Smooth muscle cell (in vitro differentiated cells): Measurements from ENCODE around the gene RPS8. TPM values are rescaled to one million over a fixed set of nuclear protein-coding genes. Genes with fewer than 3 reads are reported as not detected.

Experiments used
- DNase-seq: peaks from one replicate; lab custom pipeline; 2025; ENCODE audit not compliant: unreplicated experiment; lab: John Stamatoyannopoulos, UW
- H2AFZ ChIP-seq: fragments of 200-600 bp; sonication (generic); 2 replicates; pipeline ENCODE4 v1.6.0; 2016; ENCODE audit warnings: antibody characterized with exemption, low read depth, mild to moderate bottlenecking
- H3F3A ChIP-seq: fragments of 200-600 bp; sonication (generic); 2 replicates; pipeline ENCODE4 v1.6.0; 2017; ENCODE audit warnings: antibody characterized with exemption, low read depth
- H3K27ac ChIP-seq: fragments of 200-600 bp; sonication (generic); 2 replicates; pipeline ENCODE4 v1.5.1; 2016; ENCODE audit warnings: low read depth, mild to moderate bottlenecking
- H3K27me3 ChIP-seq: fragments of 200-600 bp; sonication (generic); 2 replicates; pipeline ENCODE4 v1.6.1; 2016; ENCODE audit warnings: low read depth, mild to moderate bottlenecking
- H3K36me3 ChIP-seq: fragments of 200-600 bp; sonication (generic); 2 replicates; pipeline ENCODE4 v1.5.1; 2016; ENCODE audit warnings: low read depth
- H3K4me1 ChIP-seq: fragments of 200-600 bp; sonication (generic); 2 replicates; pipeline ENCODE4 v1.5.1; 2016; ENCODE audit warnings: low read depth
- H3K4me2 ChIP-seq: fragments of 200-600 bp; sonication (generic); 2 replicates; pipeline ENCODE4 v1.6.0; 2016; ENCODE audit warnings: mild to moderate bottlenecking
- H3K4me3 ChIP-seq: fragments of 200-600 bp; sonication (generic); 2 replicates; pipeline ENCODE4 v1.5.1; 2016; ENCODE audit warnings: mild to moderate bottlenecking
- H3K79me2 ChIP-seq: fragments of 200-600 bp; sonication (generic); 2 replicates; pipeline ENCODE4 v1.6.0; 2016; ENCODE audit warnings: low read depth, mild to moderate bottlenecking
- H3K9ac ChIP-seq: fragments of 200-600 bp; sonication (generic); 2 replicates; pipeline ENCODE4 v1.6.0; 2016; ENCODE audit warnings: low read depth
- H3K9me3 ChIP-seq: fragments of 200-600 bp; sonication (generic); replicated peaks from 2 replicates; pipeline ENCODE4 v1.5.1; 2016; ENCODE audit warnings: low read depth
- H4K20me1 ChIP-seq: fragments of 200-600 bp; sonication (generic); 2 replicates; pipeline ENCODE4 v1.6.0; 2016; ENCODE audit warnings: low read depth
- CTCF ChIP-seq: fragments of 200-600 bp; sonication (generic); IDR thresholded peaks from 2 replicates; pipeline ENCODE4 v1.5.1; 2017; ENCODE audit warnings: borderline replicate concordance, mild to moderate bottlenecking, antibody characterized with exemption; ENCODE audit not compliant: insufficient read depth, poor library complexity, severe bottlenecking
- WGBS: methylation state at CpG from one replicate; pipeline ENCODE4 v1.1.7; 2016; ENCODE audit warnings: low lambda C conversion rate; 5-methylcytosine and 5-hydroxymethylcytosine counted together
- polyA plus RNA-seq: library from polyadenylated mRNA; unstranded; fragments of >200 nt; fragmentation: Nextera tagmentation; extraction: Ambion mirVana; gene quantifications from 2 replicates; pipeline ENCODE4 v1.2.1, GENCODE V29; 2016
- total RNA-seq: library from RNA; depleted of rRNA; stranded (reverse); fragments of >200 nt; gene quantifications from 2 replicates; pipeline ENCODE4 v1.2.3, GENCODE V29; 2014

RPS8 gene
- total and polyA plus RNA-seq, 2 experiments from 2014 or later, result 478 to 2,330 TPM

GRCh38 chr1:44778705-44779576, 3.6 kb downstream of the RPS8 start:
- no peak overlapping the region for H3K27ac ChIP-seq
- H2AFZ ChIP-seq, result no peak overlapping the region
- no peak for TF ChIP-seq CTCF
- no peaks in the 10 kb centered on the region for H3K36me3 ChIP-seq
- no peak overlapping the region for H3K4me3 ChIP-seq
- 100% methylated on average over 6 of the region's 6 CpGs for WGBS
- peaks cover 22% of the 10 kb centered on the region for H3F3A ChIP-seq
- no peaks in the 10 kb centered on the region for H3K9me3 ChIP-seq
- H3K27me3 ChIP-seq, result no peaks in the 10 kb centered on the region
- peaks cover 17% of the 10 kb centered on the region for H3K4me1 ChIP-seq
- peaks cover 32% of the 10 kb centered on the region for H3K79me2 ChIP-seq
- no peak overlapping the region for H3K9ac ChIP-seq
- DNase-seq, result no peak
- H4K20me1 ChIP-seq, result peaks cover 52% of the 10 kb centered on the region
- H3K4me2 ChIP-seq, result no peak overlapping the region

- DNase-seq, result no peak
- H3K4me2 ChIP-seq, result no peak overlapping the region
- peaks cover 28% of the 10 kb centered on the region for H3F3A ChIP-seq
- H3K4me1 ChIP-seq, result peaks cover 20% of the 10 kb centered on the region
- no peaks in the 10 kb centered on the region for H3K27me3 ChIP-seq
- H3K27ac ChIP-seq, result no peak overlapping the region
- peaks cover 52% of the 10 kb centered on the region for H4K20me1 ChIP-seq
- H3K36me3 ChIP-seq, result no peaks in the 10 kb centered on the region
- no peak overlapping the region for H3K4me3 ChIP-seq
- no peak overlapping the region for H3K9ac ChIP-seq
- H3K79me2 ChIP-seq, result peaks cover 29% of the 10 kb centered on the region
- no peaks in the 10 kb centered on the region for H3K9me3 ChIP-seq
- no peak for TF ChIP-seq CTCF
- no peak overlapping the region for H2AFZ ChIP-seq
- WGBS, result 95% methylated on average over 14 of the region's 14 CpGs
Observed at GRCh38 chr1:44780583-44781121, 5.3 kb downstream of the RPS8 start.

GRCh38 chr1:44783697-44784093, 8.4 kb downstream of the RPS8 start:
- Histone ChIP-seq H3K9me3 (no peaks in the 10 kb centered on the region), H3K27ac (no peak overlapping the region), H4K20me1 (peaks cover 23% of the 10 kb centered on the region), H3K4me3 (peak overlapping the region; percentile 53), H3K4me1 (peaks cover 12% of the 10 kb centered on the region), H3K79me2 (no peaks in the 10 kb centered on the region), H3F3A (peaks cover 14% of the 10 kb centered on the region), H3K9ac (no peak overlapping the region), H2AFZ (peak overlapping the region; percentile 72), H3K4me2 (peak overlapping the region; percentile 95), H3K36me3 (no peaks in the 10 kb centered on the region), H3K27me3 (no peaks in the 10 kb centered on the region)
- 72% methylated on average over 8 of the region's 8 CpGs for WGBS
- no peak for TF ChIP-seq CTCF
- no peak for DNase-seq
